GM21723 (cell line): ENCODE measurements around the gene CEP128.

Experiments used
- ATAC-seq: cut with Tn5 transposase; IDR thresholded peaks from one replicate; pipeline ENCODE4 v1.9.1; 2021; ENCODE audit warnings: mild to moderate bottlenecking, moderate library complexity; ENCODE audit not compliant: unreplicated experiment

Gene CEP128

GRCh38 chr14:80780500-80780899, 161.0 kb downstream of the CEP128 start:
- ATAC-seq = no peak

- ATAC-seq = no peak
These were observed 164.9 kb downstream of the CEP128 start for GRCh38 chr14:80776657-80777056.

- ATAC-seq = no peak
These were observed 165.4 kb downstream of the CEP128 start for GRCh38 chr14:80776186-80776585.

- ATAC-seq = no peak
These were observed 169.0 kb downstream of the CEP128 start for GRCh38 chr14:80772504-80772903.

GRCh38 chr14:80771201-80771600, 170.3 kb downstream of the CEP128 start:
- no peak for ATAC-seq

GRCh38 chr14:80770114-80770908, 171.2 kb downstream of the CEP128 start:
- no peak for ATAC-seq

- ATAC-seq = no peak
These were observed 172.9 kb downstream of the CEP128 start for GRCh38 chr14:80768646-80769045.

GRCh38 chr14:80764921-80765507, 176.5 kb downstream of the CEP128 start:
- no peak for ATAC-seq

- ATAC-seq = no peak
These were observed 177.0 kb downstream of the CEP128 start for GRCh38 chr14:80764496-80764895.

GRCh38 chr14:80762641-80763228, 178.8 kb downstream of the CEP128 start:
- ATAC-seq = no peak

- no peak for ATAC-seq
These were observed 186.8 kb downstream of the CEP128 start for GRCh38 chr14:80754696-80755095.

GRCh38 chr14:80751285-80751684, 190.3 kb downstream of the CEP128 start:
- no peak for ATAC-seq

- ATAC-seq = no peak
These were observed 215.3 kb downstream of the CEP128 start for GRCh38 chr14:80726211-80726610.

- ATAC-seq = no peak
These were observed 222.6 kb downstream of the CEP128 start for GRCh38 chr14:80718940-80719339.

GRCh38 chr14:80714474-80714873, 227.1 kb downstream of the CEP128 start:
- no peak for ATAC-seq

- ATAC-seq = no peak
These were observed 228.3 kb downstream of the CEP128 start for GRCh38 chr14:80713076-80713850.

GRCh38 chr14:80705241-80705980, 236.1 kb downstream of the CEP128 start:
- no peak for ATAC-seq

GRCh38 chr14:80700601-80701000, 240.9 kb downstream of the CEP128 start:
- no peak for ATAC-seq

GRCh38 chr14:80699861-80700260, 241.7 kb downstream of the CEP128 start:
- no peak for ATAC-seq

GRCh38 chr14:80698974-80699373, 242.6 kb downstream of the CEP128 start:
- no peak for ATAC-seq

- peak; percentile 70 for ATAC-seq
These were observed 245.7 kb downstream of the CEP128 start for GRCh38 chr14:80695869-80696268.
